ENCODE measurements around the gene B4GALNT2.
"Not testable (repeated sequence)": the region's sequence is repeated elsewhere in the genome, so short reads cannot be mapped to it uniquely, and the experiment has no call there.

B4GALNT2 gene

GRCh38 chr17:49110509-49110908 is 22.1 kb upstream of the B4GALNT2 start:
- DNase-seq (no peak), ATAC-seq (no peak)
- Mint-ChIP-seq H3K4me1 (no peaks in the 10 kb centered on the region), H3K9me3 (peaks cover 0 to 5% of the 10 kb centered on the region in 2 donors), H3K27me3 (peaks cover 10% of the 10 kb centered on the region), H3K4me3 (no peak overlapping the region), H3K27ac (no peak overlapping the region)

- Mint-ChIP-seq H3K27ac (no peak overlapping the region), H3K4me1 (no peaks in the 10 kb centered on the region), H3K9me3 (peaks cover 0 to 5% of the 10 kb centered on the region in 2 donors), H3K27me3 (peaks cover 10% of the 10 kb centered on the region), H3K4me3 (no peak overlapping the region)
- DNase-seq (no peak), ATAC-seq (no peak)
These were observed 20.6 kb upstream of the B4GALNT2 start for GRCh38 chr17:49111934-49112333.

- no peak overlapping the region for H3K4me3 Mint-ChIP-seq
- H3K4me1 Mint-ChIP-seq: no peaks in the 10 kb centered on the region
- DNase-seq: no peak
- peaks cover 0 to 5% of the 10 kb centered on the region in 2 donors for H3K9me3 Mint-ChIP-seq
- H3K27ac Mint-ChIP-seq: no peak overlapping the region
- H3K27me3 Mint-ChIP-seq: peaks cover 16% of the 10 kb centered on the region
- no peak for ATAC-seq
These were observed 19.6 kb upstream of the B4GALNT2 start for GRCh38 chr17:49112936-49113335.

GRCh38 chr17:49114703-49115102 is 17.9 kb upstream of the B4GALNT2 start:
- Mint-ChIP-seq H3K27ac (no peak overlapping the region), H3K27me3 (peaks cover 24% of the 10 kb centered on the region), H3K4me3 (no peak overlapping the region), H3K4me1 (no peaks in the 10 kb centered on the region), H3K9me3 (peaks cover 0 to 5% of the 10 kb centered on the region in 2 donors)
- ATAC-seq (no peak), DNase-seq (no peak)

- H3K9me3 Mint-ChIP-seq: peaks cover 0 to 5% of the 10 kb centered on the region in 2 donors
- no peak for DNase-seq
- H3K4me3 Mint-ChIP-seq: no peak overlapping the region
These were observed 14.9 kb upstream of the B4GALNT2 start for GRCh38 chr17:49117587-49118230.

GRCh38 chr17:49120166-49120565 is 12.4 kb upstream of the B4GALNT2 start:
- DNase-seq (no peak), ATAC-seq (no peak)
- Mint-ChIP-seq H3K27ac (no peak overlapping the region), H3K4me1 (no peaks in the 10 kb centered on the region), H3K4me3 (no peak overlapping the region), H3K27me3 (peaks cover 39% of the 10 kb centered on the region), H3K9me3 (no peaks in the 10 kb centered on the region)

More at GRCh38 chr17:49117587-49118230, 14.9 kb upstream of the B4GALNT2 start:
- ATAC-seq: no peak
- no peak overlapping the region for H3K27ac Mint-ChIP-seq
- H3K4me1 Mint-ChIP-seq: no peaks in the 10 kb centered on the region
- peaks cover 48% of the 10 kb centered on the region for H3K27me3 Mint-ChIP-seq

- no peaks in the 10 kb centered on the region for H3K4me1 Mint-ChIP-seq
These were observed 10.8 kb upstream of the B4GALNT2 start for GRCh38 chr17:49121696-49122292.

GRCh38 chr17:49122566-49122965 is 10.0 kb upstream of the B4GALNT2 start:
- no peak for ATAC-seq
- no peak for DNase-seq
- no peaks in the 10 kb centered on the region for H3K4me1 Mint-ChIP-seq
- H3K27me3 Mint-ChIP-seq: peaks cover 37% of the 10 kb centered on the region
- no peak overlapping the region for H3K4me3 Mint-ChIP-seq
- no peak overlapping the region for H3K27ac Mint-ChIP-seq
- no peaks in the 10 kb centered on the region for H3K9me3 Mint-ChIP-seq

More at GRCh38 chr17:49121696-49122292, 10.8 kb upstream of the B4GALNT2 start:
- no peak for ATAC-seq
- Mint-ChIP-seq H3K27me3 (peaks cover 39% of the 10 kb centered on the region), H3K4me3 (no peak overlapping the region), H3K9me3 (no peaks in the 10 kb centered on the region), H3K27ac (no peak overlapping the region)
- no peak for DNase-seq

GRCh38 chr17:49123061-49123460 is 9.5 kb upstream of the B4GALNT2 start:
- H3K27ac Mint-ChIP-seq: no peak overlapping the region
- H3K9me3 Mint-ChIP-seq: no peaks in the 10 kb centered on the region
- ATAC-seq: no peak
- no peak overlapping the region for H3K4me3 Mint-ChIP-seq
- peaks cover 37% of the 10 kb centered on the region for H3K27me3 Mint-ChIP-seq
- no peak for DNase-seq
- no peaks in the 10 kb centered on the region for H3K4me1 Mint-ChIP-seq

GRCh38 chr17:49125449-49125848 is 7.1 kb upstream of the B4GALNT2 start:
- Mint-ChIP-seq H3K4me1 (no peaks in the 10 kb centered on the region), H3K27me3 (peaks cover 46% of the 10 kb centered on the region), H3K4me3 (no peak overlapping the region), H3K27ac (no peak overlapping the region), H3K9me3 (no peaks in the 10 kb centered on the region)
- DNase-seq: no peak
- peak; percentile 53 for ATAC-seq

- not testable (repeated sequence) for H3K4me3 Mint-ChIP-seq, H3K27ac Mint-ChIP-seq, DNase-seq, H3K4me1 Mint-ChIP-seq, ATAC-seq, H3K9me3 Mint-ChIP-seq
- H3K27me3 Mint-ChIP-seq: peaks cover 48% of the 10 kb centered on the region
These were observed 6.2 kb upstream of the B4GALNT2 start for GRCh38 chr17:49126183-49126859.

GRCh38 chr17:49129359-49129950 is 3.1 kb upstream of the B4GALNT2 start:
- not testable (repeated sequence) for H3K9me3 Mint-ChIP-seq, H3K4me3 Mint-ChIP-seq
- peaks cover 70% of the 10 kb centered on the region for H3K27me3 Mint-ChIP-seq

GRCh38 chr17:49130891-49131290 is 1.7 kb upstream of the B4GALNT2 start:
- peaks cover 81% of the 10 kb centered on the region for H3K27me3 Mint-ChIP-seq
- H3K9me3 Mint-ChIP-seq: no peaks in the 10 kb centered on the region
- ATAC-seq (no peak), DNase-seq (no peak)
- no peak overlapping the region for H3K4me3 Mint-ChIP-seq
- no peak overlapping the region for H3K27ac Mint-ChIP-seq
- H3K4me1 Mint-ChIP-seq: peaks cover 12% of the 10 kb centered on the region

More at GRCh38 chr17:49129359-49129950, 3.1 kb upstream of the B4GALNT2 start:
- peaks cover 12% of the 10 kb centered on the region for H3K4me1 Mint-ChIP-seq
- DNase-seq, ATAC-seq, H3K27ac Mint-ChIP-seq: not testable (repeated sequence)

- no peak overlapping the region for H3K27ac Mint-ChIP-seq
- ATAC-seq: no peak
- H3K27me3 Mint-ChIP-seq: peaks cover 81% of the 10 kb centered on the region
- peak overlapping the region; percentile 58 to 75 for H3K4me3 Mint-ChIP-seq
- no peak for DNase-seq
- H3K9me3 Mint-ChIP-seq: no peaks in the 10 kb centered on the region
- peaks cover 12% of the 10 kb centered on the region for H3K4me1 Mint-ChIP-seq
These were observed 261 bp upstream of the B4GALNT2 start for GRCh38 chr17:49132317-49132698.

GRCh38 chr17:49136335-49136734 is 3.8 kb downstream of the B4GALNT2 start:
- peaks cover 12% of the 10 kb centered on the region for H3K4me1 Mint-ChIP-seq
- H3K27me3 Mint-ChIP-seq: peaks cover 51% of the 10 kb centered on the region
- DNase-seq (no peak), ATAC-seq (no peak)
- H3K27ac Mint-ChIP-seq: no peak overlapping the region
- H3K4me3 Mint-ChIP-seq: no peak overlapping the region
- no peaks in the 10 kb centered on the region for H3K9me3 Mint-ChIP-seq

GRCh38 chr17:49145654-49146053 is 13.1 kb downstream of the B4GALNT2 start:
- DNase-seq, H3K4me1 Mint-ChIP-seq, H3K9me3 Mint-ChIP-seq, H3K27ac Mint-ChIP-seq, H3K4me3 Mint-ChIP-seq, ATAC-seq: not testable (repeated sequence)
- H3K27me3 Mint-ChIP-seq: peaks cover 63% of the 10 kb centered on the region
